Measurements from ENCODE around the gene HOXD9.
A peak's percentile ranks its signal among the peaks of the same experiment; 100 is the strongest.

The HOXD9 gene

DNA sequence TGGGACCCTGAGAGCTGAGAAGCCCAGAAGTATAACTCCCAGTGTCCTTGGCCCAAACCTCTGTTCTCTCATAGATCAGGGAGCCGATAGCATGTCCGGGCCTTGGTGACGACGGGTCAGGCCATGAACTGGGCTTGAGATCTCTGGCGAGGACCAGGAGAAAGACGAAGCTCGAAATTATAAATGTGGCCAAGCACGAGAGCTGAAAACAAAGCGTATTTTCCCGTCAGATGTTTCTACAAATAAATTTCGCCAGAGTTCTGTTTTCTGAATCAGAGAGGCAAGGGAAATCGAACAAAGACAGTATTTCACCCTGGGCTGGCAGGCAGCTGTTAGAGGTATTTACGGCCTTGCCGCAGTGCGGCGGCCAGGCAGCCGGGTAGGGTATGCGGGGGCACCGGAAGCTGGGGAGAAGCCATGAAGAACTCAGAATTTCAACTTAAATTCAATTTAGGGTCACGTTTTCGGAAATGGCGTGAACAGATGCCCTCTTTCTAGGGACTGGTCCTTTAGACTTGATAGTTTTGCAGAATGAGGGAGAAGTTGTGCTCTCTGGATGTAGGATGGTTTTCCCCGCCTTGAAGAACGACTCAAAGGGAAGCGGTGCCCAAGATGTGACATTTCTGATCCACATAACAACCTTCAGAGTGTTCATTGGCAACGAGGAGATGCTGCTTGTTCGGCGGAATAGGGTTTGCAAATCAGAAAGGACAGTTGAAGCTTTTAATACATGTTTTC is 16.6 kb downstream of the HOXD9 start:
- no peak for DNase-seq

DNA sequence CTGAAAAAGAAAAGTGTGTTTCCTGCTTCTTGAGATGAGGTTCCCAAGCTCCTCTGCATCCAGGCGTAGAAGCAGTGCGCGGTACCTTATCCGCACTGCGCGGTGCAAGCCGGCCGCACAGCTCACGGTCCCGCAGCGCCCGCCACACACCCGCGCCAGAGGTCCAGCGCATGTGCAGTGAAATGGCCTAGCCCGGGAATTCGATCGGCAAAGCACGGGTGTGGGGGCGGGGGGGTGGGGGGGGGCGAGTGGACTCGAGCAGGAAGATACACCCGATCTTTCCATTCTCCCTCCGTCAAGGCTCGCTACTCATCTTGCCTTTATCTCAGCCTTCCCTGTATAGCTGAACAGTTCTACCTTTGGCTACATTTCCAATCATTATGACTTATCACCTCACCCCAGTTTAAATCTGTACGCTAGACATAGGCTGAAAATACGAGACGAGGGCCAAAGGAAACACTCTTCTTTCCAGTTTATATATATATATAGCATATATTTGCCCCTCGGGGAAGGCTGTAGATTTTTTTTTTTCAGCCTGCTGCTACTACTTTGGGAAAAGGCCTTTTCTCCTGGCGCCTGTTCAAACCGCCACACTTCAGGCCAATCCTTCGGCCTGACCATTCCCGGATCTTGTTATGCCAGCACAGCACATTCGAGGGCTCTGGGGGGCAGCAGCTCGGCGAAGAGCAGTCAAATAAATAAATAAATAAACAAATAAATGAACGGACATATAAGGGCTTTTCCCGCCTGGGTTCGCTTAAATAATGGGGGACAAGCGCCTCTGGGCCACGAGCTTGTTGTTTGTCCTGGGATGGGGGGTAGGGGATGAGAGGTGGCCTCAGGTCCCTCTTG is 17.4 kb downstream of the HOXD9 start:
- no peak for DNase-seq

DNA sequence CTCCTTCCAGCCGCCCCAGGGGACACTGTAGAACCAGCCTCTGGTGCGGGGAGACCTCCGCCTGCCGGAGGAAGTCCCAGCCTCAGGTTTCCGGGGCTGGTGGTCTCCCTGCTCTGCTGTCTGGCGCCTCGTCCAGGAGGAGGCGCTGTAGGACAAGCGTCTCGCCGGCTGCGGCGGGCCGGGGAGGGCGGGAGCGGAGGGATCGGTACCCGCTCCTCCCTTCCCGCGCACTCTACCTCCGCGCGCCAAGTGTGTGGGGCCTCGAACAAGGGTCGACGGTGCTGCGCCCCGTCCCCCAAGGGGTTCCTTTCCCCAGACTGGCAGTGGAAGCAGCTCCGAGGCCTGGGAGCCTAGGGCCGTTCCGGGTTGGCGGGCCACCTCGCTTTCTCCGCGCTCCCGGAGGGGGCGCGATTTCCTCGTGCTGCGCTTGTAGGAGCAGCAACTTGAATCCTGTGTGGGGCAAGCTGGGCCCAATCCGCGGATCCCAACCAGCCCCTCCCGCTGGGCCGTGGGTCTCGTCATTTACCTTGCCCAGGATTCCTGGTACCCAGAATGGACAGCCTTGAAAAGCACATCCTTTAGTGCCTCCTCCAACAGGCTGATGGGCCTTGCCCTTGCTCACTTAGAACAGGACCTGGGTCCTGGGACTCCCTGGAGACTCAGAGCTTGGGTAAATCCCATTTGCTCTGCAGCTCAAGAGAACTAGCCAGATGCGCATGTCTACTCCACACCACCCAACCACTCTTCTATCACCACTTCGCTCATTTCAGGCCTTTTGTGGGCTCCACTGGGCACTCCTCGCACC is 18.2 kb downstream of the HOXD9 start:
- peak; percentile 64 to 83 (median 70) for DNase-seq

DNA sequence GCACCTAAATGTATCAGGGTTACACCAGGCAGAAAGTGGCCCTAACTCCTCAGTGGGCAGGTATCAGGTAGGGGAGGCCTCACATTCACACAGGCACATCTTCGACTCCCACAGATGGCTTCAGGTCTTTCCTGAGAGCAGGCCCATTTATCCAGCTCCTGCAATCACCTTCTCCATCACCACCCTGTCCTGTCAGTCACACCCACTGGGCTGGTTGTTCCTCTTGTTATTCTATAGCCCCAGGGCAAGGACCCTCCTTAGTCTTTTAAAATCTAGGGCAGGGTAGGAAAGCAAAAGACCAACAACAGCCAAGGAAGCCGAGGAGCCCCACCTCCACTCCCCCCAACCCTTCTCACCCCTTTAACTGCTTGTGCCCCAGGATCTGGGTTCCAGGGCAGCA is 19.8 kb downstream of the HOXD9 start:
- no peak for DNase-seq

DNA sequence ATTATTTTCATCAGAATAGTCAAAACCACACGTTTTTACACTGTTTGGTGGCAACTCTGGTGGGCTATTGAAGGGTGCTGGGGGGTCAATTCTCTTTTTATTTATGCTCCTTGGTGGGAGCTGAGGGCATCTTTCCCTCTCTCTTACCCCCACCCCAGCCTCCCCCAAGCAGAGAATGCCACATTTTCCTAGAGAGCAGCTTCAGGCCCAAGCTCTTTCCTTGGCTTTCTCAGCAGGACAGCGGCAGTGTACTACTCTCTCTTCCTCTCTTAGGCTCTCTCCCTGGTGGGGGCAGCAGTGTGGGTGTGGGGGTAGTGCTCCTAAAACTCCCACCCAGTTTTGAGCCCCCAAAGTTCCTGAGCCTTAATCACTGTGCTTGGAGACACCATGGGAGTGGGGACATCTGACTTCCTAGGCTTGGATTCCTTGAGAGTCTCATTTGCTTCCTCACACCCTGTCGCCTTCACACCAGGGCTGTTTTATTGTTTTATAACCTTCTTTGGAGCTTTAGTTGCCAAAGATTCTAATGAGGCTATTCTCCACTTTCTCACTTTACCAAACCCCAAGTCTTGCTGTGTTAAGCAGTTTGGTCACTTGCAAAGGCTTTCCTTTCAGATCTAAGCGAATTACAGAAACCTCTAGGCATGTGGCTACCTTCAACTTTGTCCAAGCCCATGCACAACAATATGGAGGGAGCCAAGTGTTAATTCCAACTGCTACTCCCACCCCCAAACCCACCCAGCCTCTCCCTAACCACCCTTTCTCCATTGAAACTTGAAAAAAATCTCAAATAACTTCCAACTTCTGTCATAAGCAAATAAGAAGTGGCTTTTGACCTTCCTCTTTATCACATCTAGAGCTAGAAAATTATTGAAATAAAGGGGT is 22.8 kb downstream of the HOXD9 start:
- no peak for DNase-seq

DNA sequence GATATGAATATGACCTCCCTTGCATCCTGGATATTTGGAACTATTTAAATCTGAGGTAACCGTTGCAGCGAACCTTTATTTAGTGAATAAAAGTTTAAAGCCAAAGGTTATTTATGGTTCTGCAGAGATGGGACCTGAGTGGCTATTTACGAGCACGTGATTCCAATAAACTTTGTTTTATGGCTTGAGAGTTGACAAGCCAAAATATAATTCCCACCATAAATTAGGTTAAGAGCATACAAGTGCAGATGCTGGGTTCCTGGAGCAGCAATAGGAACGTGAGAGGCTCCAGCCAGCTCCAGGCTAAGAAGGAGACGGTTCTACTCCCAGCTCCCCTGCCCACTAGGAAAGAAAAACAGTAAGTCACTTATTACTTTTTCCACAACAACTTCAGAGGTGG is 23.6 kb downstream of the HOXD9 start:
- no peak for DNase-seq

DNA sequence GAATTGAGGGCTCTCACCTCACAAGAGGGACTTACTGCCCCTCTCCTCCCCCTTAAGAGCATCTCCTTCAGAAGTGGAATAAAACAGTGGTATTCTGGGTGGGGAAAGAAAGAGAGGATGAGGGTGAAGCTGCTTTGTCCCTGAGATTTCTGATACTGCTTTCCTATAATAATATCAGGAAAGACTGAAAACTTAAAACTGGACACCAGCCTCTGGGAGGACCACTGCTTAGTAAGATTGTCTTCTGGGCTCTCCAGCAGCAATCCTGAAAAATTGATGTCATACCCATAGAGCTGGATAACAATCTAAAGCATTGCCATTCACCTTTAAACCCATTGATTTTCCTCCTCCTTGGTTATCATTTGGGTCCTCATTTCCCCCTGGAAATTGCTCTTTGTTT is 24.1 kb downstream of the HOXD9 start:
- DNase-seq = no peak

DNA sequence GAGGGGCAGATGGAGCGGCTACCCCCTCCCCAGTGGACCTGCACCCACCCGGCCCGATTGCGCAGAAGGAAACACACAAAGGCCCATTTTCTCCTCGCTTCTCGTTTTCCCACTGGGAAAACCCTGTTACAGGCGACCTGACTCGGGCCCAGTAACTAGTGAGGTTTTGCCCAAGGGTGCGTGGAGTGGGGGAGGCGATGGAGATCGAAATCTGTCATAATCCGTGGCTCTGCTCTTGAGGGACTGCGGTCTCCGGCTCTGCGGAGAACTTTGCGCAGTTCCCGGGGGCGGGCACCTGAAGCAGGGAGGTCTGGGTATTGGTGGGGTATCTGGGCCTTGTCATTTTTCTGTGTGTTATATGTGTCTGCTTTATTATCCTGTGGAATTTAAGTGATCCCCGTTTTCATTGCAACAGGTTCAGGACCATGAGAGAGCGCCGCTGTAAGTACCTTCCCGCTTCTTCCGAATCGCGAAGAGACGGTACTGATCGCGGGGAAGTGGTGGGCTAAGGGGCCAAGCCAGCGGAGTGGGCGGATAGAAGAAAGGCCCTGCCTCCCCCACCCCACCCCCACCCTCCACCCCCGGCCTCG is 24.8 kb downstream of the HOXD9 start:
- no peak for DNase-seq

DNA sequence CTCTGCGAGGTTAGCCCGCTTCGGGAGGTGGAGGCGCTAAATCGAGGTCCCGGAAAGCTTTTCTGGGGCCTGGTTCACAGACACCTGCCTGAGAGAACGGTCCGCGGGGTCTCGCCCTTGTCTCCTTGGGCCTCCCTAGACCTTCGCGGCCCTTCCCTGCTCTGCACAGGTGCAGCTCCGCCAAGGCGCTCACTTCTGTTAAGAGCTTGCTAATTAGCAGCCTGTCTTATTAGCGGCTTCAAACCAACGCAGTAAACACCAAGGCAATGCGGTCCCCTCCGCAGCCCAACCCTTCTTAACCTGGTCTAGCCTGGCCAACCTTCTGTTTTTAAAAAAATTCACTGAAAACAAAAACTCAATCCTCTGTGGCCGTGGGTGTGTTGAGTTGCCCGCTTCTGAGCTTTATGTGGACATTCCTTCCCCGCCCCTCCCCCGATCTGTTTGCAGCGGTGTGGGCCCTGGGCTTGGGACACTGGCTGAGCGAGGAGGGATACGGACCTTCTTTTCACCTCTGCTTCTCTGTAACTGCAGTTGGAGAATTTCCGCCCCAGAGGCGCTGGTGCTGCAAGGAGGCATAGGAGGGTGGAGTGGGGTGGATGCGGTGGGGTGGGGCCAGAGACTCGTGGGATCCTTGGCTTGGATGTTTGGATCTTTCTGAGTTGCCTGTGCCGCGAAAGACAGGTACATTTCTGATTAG is 25.4 kb downstream of the HOXD9 start:
- DNase-seq = no peak

DNA sequence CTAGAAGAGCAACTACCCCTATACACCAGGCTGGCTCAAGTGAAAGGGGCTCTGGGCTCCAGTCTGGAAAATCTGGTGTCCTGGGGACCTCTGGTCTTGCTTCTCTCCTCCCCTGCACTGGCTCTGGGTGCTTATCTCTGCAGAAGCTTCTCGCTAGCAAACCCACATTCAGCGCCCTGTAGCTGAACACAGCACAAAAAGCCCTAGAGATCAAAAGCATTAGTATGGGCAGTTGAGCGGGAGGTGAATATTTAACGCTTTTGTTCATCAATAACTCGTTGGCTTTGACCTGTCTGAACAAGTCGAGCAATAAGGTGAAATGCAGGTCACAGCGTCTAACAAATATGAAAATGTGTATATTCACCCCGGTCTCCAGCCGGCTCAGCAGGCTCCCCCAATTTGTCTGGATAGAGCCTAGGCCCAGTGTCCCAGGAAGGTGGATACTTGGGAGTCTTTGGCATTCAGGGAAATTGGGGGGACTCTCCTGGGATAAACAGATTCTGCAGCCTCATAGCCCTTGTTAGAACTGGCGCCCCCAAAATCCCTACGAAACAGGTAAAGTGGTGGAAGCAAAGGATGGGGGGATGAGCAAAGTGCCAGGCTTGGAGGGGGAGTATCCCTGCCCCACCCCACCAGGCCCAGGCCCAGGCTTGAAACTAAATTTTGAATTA is 26.4 kb downstream of the HOXD9 start:
- no peak for DNase-seq

DNA sequence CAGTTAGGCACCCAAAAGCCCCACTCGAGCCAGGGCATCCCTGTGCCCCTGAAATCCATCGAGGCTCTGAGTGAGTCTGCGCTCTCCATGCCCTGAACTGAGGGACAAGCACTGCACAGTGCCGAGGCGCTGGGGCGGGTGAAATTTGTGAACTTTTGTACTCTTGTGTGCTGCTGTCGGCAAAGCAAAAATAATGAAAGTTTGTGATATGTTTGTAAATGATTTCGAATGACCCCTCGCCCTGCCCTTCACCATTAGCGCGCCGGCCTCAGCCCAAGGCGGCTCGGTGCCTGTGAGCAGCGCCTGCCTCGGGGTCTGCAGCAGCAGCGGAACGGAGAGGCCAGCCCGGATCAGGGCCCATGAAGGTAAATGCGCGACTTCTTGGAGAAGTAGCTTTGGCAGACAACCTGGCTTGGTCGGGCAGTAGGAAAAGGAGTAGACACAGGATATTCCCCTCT is 27.0 kb downstream of the HOXD9 start:
- DNase-seq = no peak

DNA sequence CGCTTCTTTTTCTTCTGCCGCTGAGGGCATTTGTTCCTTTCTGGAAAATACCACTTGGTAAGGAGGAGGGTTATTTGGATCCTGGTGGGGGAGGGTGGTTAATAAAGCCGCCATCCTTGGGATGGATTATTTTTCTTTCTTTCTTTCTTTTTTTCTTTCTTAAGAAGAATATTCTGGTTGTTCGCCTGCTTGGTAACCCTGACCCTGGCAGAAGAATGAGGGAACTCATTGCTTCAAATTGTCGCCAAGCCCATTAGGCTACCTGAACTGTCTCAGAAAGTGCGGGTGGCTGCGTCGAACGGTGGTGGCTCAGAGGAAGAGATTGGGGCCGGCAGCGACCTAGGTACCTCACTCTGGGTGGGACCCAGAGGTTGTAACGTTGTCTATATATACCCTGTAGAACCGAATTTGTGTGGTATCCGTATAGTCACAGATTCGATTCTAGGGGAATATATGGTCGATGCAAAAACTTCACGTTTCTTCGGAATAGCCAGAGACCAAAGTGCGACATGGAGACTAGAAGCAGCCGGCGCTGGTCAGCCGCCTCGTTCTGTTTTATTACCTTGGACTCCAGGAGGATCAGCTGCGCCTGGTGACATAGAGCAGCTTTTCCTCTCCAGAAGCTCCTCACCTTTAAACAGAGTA is 27.5 kb downstream of the HOXD9 start:
- DNase-seq = no peak

DNA sequence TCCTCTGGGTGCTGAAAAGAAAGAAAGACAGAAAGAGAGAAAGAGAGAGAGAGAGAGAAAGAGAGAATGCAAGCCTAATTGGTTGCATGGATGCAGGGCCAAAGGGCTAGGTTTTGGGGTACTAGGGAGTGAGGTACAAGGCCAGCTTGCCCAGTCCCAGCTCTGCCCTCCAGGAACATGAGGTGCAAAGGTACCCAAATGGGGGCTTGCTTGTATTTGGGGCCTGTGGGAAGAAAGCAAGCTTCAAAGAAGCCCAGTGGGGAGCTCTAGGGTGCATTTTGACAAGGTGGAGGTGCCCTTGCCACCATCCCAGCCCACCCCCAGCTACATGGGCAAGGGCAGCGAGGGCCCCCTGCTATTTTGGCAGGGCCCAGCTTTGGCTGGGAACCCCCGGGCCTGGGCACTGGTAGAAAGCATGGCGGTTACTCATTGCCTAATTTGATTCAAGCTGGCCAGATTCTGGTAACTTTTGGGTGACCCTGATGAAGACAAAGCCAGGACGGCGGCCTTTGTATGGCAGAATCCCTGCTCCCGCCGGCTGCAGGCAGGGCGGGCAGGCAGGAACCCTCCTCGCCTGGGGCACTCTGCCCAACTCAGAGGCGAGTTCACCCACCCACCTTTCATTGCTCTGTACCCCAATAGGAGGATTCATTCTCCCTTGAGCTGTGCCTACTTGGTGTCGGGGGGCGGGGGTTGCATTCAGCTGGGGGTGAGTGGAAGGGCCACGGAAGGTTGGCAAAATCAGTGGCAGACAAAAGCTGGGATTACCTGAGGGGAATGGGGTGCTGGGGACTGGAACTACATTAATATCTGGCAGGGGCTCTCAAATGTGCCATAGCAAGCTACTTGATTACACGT is 28.3 kb downstream of the HOXD9 start:
- no peak for DNase-seq

DNA sequence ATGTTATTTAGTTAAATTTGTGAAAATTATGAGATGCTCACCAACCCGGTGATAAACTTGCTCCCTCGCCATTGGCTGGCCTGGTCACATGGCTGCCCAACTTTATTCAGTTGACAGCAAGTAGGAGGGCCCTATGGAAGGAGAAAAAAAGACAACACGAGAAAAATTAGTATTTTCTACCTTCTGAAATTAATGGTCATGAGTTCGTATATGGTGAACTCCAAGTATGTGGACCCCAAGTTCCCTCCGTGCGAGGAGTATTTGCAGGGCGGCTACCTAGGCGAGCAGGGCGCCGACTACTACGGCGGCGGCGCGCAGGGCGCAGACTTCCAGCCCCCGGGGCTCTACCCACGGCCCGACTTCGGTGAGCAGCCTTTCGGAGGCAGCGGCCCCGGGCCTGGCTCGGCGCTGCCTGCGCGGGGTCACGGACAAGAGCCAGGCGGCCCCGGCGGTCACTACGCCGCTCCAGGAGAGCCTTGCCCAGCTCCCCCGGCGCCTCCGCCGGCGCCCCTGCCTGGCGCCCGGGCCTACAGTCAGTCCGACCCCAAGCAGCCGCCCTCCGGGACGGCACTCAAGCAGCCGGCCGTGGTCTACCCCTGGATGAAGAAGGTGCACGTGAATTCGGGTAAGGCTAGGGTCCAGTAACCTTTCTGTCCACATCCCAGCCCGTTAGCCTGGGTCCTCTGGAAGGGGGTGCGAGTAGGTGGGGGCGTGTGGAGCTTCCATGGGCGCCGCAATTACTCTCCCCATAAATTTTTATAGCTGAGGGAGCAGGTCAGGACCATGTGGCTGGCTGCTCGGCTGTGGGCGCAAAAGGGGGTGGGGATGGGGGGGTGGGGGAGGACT is 29.1 kb downstream of the HOXD9 start, which contains the start of gene HOXD4:
HOXD4 (plus strand) TSS at position 109 of the 846 bp plus-strand sequence; CDS start at position 193, 84 bp downstream.
- no peak for DNase-seq

DNA sequence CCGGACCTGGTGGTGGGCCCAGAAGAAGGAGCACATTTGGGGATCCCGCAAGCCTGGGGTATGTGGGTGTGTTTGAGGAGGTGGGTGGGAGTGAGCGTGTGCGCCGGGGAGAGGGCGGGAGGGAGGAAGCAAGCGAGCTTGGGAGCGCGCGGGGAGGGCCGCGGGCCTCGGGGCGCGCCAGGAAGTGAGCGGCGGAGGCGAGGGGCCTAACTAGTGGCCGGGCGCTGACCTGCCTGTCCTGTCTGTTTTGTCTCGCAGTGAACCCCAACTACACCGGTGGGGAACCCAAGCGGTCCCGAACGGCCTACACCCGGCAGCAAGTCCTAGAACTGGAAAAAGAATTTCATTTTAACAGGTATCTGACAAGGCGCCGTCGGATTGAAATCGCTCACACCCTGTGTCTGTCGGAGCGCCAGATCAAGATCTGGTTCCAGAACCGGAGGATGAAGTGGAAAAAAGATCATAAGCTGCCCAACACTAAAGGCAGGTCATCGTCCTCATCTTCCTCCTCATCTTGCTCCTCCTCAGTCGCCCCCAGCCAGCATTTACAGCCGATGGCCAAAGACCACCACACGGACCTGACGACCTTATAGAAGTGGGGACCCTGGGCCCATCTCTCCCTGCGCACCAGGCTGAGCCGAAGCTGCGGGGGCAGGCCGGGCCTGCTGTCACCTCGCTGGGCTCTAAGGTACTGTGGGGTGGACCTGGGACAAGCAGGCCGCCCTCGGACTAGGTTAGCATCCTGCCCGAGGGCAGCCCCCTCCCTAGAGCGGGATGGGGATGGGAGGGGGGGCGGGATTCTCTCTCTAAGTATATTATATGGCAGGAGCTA is 30.0 kb downstream of the HOXD9 start:
- DNase-seq = no peak

DNA sequence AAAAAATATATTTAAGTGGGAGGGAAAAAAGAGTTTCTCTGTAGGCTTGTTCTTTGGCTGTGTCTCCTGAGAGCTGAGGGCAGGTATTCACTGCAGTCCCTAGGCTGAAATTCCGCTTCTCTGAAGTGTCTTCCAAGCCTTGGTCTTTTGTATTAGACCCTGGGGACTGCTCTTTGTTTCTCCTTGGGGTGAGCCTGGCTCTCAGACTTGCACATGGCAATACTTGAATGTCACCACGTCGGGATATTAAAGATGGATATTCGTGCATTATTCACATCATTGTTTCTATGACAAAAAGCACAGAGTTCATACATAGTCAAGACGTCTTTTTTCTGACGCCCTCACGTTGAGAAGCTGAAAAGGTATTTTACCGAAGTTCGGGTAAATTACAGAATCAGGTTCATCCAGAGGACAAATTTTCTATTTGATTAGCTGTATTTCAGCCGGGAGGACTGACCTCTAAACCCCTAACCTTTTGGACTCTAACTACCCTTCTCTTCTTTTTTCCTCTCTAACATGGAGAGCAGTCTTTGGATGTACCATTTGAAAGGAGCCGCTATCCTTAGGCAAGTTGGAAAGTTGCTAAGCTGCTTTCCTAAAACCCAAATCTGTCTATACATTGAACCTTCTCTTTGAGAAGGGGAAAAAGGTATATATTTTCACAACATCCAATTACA is 32.2 kb downstream of the HOXD9 start:
- no peak for DNase-seq
